ENCODE data around the gene LHFPL2.

LHFPL2 gene

DNA sequence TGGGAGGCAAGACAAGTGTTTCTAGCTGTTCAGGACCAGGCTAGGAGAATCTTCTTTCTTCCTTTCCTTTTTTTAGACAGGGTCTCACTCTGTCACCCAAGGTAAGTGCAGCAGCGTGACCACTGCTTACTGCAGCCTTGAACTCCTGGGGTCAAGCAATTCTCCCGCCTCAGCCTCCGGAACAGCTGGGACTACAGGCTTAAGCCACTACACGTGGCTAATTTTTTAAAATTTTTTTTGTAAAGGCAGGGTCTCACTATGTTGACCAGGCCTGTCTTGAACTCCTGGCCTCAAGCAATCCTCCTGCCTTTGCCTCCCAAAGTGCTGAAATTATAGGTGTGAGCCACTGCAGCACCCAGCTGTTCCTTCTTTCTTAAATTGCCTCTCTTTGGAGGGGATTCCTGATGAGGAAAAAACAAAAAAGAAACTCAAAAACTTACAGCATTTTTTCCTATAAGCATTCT is 53.1 kb downstream of the LHFPL2 start:
- no peak for DNase-seq (ENCODE audit: low read depth, low spot score)

DNA sequence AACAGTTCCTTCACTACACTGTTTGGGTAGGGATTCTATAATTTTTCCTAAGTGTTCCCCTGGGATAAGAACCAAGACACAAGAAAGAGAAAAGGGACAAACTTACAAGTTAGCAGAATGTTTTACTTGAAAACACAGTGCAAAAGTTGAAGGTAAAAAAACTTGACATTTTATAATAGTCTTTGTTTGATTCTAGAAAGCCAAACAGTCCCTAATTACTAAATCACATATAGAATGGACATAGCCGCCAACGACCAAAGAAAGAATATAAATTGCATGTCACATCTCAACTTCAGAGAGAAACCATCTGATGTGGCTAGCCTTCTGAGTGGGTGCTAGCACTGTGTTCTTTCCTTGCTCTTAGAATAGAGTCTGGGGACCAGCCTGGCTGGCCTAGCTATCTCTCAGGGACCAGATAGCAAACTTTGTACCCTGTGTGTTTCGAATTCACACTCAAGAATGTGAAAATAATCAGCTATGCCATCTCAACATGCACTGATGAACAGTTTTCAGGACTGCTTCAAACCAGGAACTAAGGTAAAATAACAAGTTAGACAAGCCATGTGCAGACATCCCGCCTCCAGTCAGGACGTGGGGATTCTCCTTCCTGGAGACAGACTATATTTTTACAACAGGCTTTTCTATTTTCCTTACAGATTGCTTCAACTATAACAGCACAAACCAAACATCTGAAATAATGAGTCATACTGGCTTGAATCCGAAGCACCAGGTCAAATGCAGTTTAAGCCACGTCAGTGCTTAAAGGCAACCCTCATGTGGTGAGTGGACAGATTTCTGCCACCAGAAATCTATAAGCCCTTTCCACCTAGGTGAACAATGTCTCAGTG is 53.7 kb downstream of the LHFPL2 start:
- DNase-seq (ENCODE audit: low read depth, low spot score), result peak; percentile 89

DNA sequence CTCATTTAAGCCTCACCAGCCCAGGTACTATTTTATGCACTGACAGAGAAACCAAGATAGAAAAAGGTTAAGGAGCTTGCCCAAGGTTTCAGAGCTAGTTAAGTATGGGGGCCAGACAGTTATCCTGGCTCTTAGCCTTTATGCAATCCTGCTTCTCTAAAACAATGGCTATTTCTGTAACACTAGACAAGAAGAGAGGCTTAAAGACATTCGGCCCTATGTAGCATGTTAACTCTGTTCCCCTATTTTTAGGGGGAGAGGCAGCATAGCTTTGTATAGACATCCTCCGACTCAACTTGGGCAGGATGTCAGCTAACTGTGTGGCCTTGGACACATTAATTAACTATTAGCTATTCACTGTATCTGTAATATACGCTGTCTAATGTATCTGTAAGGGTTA is 54.6 kb downstream of the LHFPL2 start:
- DNase-seq (ENCODE audit: low read depth, low spot score), result no peak

DNA sequence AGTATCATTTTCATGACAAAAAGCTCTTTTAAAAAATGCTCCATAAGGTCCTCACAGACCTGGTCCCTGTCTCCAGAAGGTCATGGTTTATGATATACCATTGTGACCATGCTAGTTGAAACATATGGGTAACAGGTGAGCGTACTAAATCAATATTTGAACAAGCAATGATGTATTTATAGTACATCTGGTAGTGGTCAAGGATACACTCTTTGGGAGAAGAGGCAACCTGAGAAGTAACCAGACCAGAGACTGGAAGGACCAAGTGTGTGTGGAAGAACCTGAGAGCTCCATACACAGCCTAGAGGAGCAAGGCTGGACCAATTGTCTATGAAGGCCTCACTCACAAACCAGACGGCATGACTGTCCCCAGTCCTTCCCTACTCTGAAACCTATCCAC is 55.1 kb downstream of the LHFPL2 start:
- no peak for DNase-seq (ENCODE audit: low read depth, low spot score)

DNA sequence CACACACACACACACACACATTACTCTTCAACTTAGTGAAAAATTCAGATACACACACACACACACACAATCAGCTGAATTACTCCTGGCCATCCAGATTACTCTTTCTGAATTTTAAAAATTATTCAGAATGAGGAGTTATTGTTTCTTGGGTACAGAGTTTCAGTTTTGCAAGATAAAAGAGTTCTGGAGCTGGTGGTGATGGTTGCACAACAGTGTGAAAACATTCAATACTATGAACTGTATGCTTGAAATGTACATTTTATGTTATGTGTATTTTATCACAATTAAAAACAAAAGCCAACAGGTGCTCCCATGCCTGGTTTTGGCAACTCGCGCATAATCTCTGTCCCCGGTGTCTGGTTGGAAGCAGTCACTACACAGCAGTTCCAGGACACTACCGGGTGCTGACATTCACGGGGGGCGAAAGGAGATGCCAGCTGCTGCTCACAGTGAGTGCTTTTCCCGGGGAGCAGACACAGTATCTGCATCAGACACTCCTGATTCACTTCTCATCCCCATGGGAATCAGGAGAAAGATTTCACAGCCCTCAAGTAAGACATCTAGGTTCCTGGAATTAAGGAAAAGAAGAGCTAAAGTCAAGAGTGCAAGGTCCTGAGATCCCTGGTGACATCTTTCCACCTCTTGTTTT is 55.7 kb downstream of the LHFPL2 start:
- DNase-seq (ENCODE audit: low read depth, low spot score), result no peak

DNA sequence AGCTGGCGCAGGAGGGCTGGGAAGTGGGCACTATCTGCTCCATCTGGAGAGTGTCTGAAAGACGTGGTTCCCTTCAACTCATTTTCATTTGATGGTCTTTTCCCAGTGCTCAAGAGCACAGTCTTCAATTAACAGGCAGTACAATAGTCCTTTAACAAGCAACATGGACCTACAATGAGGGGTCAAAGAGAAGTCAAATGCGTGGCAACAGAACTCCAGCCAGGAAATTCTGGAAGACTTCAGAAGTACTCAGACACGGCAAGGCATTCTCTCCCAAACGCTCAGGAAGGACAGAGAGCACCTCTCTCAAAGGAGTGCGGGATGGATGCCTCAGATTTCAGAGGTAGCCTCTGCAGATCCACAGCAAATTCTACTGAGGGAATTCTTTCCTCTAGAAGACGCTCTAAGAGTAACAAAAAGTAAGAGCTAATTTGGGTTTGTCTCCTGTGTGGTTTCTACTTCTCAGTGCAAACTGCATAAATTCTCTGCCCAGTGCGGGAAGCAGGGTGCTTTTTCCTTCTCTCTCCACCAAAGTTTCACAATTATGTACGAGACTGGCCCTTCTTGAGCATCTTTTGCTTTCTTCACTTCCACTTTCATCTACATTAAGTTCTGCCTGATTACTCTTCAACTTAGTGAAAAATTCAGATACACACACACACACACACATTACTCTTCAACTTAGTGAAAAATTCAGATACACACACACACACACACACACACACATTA is 56.4 kb downstream of the LHFPL2 start:
- DNase-seq (ENCODE audit: low read depth, low spot score), result no peak

DNA sequence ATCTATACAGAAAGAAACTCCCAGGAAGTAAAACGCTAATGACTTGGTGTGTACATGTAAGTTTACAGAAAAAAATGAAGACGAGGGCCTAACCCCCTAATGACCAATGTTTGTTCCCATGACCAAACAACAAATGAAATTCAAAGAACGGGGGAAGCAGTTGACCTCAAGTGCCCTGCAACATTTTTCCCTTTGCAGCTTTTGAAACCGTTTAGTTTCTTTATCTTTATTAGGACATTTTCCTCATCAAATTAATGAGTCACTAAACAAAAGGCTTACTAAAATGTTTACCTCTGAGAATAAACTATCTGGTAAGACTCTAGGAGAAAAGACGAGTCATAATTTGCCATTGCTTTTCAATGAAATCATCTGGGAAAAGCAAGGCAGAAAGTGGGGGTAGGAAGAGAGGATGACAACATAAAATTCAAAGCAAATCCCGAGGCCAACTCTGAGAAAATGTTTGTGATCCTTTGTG is 57.4 kb downstream of the LHFPL2 start:
- DNase-seq (ENCODE audit: low read depth, low spot score), result no peak

DNA sequence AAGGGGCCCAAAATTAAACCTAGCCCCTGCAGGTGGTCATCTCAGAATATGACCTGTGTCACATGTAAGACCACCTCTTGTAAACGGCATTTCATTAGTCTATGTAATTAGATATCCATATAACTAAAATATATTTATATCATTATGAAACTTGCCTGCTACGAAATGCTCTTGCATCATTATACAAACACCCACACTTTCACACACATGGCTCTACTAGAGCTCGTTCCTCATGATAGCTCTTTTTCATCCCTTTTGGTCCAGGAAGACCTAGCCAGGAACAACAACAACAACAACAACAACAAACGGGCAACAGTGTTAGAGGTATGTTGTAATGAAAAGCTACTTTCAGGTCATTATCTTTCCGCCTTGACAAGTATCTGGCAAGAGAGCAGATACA is 58.6 kb downstream of the LHFPL2 start:
- DNase-seq (ENCODE audit: low read depth, low spot score), result no peak

DNA sequence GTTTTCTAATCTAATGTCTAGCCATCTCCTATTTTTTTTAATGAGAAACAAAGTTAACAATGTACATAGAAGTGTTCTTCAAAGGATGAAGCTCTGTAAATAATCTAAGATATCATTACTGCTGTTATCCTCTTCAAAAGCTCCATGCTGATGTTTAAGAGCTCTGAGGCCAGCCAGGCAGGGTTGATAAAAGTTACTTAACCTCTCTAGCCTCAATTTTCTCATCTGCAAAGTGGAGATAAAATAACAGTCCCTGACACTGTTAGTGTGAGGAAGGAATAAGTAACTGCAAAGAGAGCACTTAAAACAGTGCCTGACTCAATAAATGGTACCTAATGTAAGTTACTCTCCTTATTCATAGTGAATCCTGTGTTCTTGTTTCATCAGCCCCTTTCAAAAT is 60.1 kb downstream of the LHFPL2 start:
- no peak for DNase-seq (ENCODE audit: low read depth, low spot score)

DNA sequence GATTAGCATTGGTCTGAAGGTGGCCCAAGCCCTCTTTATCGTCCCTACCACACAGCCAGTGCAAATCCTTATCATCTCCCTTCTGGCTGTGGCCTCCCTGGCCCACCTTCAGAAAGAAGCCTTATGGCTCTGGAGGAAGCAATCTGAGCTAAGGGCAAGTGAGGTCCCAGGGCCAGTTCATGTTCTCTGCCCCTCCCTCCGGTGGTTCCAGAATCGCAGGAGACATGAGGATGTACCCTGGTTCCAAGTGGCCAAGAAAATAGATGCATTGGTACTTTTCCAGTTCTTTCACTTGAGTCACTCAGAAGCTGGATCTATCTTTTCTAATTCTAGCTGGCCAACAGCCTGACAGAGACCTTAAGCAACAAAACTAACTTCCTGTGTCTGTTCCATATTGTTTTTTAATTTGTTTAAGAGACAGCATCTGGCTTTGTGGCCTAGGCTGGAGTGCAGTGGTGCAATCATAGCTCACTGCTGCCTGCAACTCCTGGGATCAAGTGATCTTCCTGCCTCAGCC is 60.7 kb downstream of the LHFPL2 start:
- no peak for DNase-seq (ENCODE audit: low read depth, low spot score)

DNA sequence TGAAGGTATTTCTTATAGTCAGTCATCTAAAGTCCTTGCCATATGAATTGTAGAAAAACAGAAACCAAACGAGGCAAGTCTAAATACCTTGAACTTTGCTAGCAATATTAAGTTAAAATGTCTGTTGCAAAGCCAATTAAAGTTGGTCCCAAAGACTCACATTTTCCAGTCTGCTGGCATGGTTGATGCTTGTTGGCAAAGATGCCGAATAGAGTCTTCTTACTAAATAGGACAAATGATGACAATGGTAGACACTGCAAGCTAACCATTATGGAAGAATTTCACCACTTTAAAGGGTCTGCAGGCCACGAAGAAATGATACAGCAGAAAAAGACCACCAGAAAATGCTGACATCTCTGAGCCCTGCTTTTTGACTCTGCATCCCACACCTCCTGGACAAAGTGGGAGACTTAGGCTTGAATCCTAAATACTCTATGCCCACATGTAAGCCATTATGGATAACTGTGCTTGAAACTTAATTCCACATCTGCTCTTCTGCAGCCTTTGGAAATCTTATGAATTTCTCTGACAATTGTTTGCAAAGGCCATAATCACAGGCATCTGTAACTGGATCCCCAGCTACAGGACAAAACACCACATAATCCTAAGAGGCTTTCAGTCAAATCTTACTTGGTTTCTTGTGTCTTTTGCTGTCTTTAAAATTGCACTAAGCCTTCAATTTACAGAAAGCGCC is 61.3 kb downstream of the LHFPL2 start:
- no peak for DNase-seq (ENCODE audit: low read depth, low spot score)

DNA sequence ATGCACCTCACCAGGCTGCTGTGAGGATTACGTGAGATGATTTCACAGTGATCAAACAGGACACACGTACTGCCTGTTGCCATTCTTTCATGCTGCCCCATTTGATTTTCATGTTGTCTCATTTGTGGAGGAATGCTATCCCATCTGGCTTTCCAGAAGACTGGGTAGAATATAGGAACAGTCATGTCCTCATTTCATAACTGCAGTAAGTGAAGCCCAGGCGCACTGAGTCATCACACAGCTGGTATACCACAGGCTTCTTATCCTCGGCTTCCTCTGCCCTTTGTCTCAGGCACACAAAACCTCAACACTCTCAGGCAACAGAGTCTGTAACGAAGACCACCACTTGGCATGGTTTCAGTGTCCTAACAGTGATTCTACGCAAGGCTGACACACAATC is 62.3 kb downstream of the LHFPL2 start:
- peak; percentile 82 for DNase-seq (ENCODE audit: low read depth, low spot score)

DNA sequence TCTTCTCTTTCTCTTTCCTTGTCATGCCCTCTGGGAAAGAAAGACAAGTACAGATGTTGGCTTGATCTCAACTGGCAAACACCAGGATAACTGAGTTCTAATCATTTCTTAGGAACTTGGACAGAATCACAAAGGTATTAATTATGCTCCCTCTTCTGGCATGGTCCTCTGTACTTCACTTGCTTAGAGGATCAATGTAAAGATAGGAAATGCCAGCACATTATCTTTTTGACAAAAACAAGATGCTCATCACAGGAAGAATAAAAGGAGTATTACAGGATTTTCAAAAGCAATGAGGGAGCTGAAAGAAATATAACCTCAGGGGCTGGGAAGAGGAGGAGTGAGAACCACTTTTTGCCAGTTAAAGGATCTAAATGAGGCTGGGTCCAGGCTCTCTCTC is 70.6 kb downstream of the LHFPL2 start:
- no peak for DNase-seq (ENCODE audit: low read depth, low spot score)

DNA sequence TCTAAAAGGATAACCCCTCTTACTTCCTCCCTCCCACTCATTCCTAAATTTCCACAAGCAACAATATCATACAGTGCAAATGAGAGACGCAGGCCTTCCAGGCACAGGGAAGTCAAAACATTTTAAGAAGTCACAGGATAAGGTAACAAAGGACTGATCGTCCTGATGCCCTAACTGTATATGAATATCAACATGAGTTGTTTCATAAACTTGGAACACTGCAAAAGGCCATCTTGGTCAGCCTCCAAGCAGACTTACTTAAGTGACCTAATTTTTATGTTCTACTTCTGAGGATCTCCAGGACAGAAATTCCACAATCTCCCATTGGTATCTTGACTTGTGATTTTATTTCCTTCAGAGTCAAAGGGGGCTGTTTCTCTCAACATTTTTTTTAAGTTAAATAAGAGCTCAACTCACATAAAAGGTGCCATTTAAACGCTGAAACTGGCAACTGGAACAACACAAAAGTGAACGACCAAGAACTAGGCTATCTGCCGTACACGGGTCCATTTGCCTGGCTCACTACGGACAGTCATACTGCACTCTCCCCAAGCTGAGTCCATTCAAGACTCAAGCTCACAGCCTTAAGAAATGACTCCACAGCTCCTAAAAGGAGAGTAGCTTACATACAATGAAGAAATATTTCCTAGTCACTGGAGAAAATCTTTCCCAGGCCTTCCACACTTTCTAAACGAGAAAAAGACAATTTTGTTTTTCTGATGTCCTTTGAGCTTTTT is 71.3 kb downstream of the LHFPL2 start:
- no peak for DNase-seq (ENCODE audit: low read depth, low spot score)

DNA sequence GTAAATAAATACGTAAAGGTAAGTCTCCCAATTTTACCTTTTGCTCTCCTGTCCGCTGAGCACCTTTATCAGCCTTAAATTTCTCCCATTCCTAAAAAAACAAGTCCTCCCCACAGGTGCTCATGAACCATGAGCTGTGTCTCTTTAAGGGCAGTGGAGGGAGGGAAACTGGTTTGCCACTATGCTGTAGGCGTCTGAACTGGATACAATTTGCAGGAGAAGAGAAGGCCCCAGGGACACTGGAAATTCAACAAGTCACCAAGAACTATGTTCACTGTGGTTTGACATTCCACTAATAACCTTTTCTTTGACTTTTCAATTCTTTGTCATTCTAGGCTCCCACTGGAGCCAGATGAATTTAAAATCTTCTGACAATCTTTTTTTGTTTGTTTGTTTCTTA is 72.2 kb downstream of the LHFPL2 start:
- no peak for DNase-seq (ENCODE audit: low read depth, low spot score)

DNA sequence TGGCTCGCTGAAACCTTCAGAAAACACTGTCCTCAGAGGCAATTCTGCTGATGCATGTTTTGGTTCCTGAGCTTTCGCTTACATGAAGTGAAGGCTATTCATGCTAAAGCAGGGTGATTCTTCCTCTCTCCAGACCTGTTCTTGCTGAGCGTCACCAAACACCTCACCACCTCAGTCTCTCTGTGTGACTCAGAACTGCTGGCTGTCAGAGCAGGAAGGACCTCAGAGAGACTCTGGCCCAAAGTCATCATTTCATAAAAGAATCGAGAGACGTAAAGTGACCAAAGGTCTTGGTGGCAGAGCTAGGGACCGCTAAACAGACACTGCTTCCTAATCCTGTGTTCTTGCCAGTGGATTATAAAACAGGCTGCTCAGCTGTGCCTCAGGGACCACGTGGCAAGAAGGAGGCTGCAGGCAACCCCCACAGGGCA is 73.8 kb downstream of the LHFPL2 start:
- no peak for DNase-seq (ENCODE audit: low read depth, low spot score)

DNA sequence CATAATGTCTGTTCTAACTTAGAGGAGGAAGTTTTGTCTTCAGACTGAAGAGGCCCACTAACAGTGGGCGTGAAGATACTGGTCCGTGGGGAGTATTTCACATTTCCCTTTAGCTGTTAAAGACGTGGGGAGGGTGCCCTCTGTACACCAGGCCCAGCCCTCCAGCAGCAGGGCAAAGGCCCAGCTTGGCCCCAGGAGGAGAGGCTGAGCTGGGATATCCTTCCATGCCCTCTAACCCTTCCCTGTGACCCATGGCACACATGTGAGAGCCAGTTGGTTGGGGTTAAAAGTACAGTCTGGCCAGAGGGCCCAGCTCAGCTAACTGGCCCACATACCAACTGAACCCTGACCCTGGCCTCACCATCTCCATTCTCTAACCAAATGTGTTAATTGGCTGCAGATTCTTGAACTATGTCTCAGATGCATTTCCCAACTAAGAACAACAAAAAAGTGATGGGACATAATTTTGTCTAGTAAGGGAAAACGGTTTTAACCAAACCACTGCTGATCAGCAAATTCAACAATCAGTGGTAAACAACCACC is 74.4 kb downstream of the LHFPL2 start:
- DNase-seq (ENCODE audit: low read depth, low spot score), result no peak

DNA sequence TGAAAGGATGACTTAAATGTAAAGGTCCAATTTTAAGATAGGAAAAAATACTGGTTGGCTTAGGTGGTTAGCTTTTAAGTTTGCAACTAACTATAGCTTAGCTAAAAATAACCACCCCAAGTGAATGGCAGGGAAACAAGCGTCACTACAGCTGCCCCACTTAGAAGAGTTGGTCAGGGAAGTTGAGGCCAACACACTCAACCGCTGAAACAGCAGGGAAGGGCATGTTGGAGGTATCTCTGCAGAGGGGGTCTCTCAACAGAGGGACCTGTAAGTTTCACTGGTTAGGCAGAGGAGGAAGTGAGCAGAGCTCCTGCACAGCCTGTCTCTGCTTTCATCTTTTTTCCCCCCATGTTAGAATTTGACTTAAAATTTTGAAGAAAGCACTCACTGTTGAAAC is 75.3 kb downstream of the LHFPL2 start:
- no peak for DNase-seq (ENCODE audit: low read depth, low spot score)

DNA sequence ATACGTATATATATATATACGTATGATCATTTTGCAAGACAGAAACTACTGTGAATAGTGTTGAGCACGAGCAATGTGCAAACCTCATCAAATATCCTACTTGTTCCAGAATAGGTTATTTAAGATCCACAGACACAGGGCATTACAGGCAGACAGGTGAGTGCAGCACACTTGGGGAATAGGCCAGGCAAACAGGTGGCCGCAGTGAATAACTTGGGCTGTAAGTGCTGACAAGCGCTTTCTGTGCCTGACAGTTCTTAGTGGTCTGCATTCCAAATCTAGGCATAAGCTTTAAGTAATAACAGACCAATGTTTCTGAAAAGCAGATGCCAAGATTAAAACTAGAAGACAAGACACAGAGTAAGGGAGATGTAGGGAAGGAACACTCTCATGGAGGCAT is 77.9 kb downstream of the LHFPL2 start:
- DNase-seq (ENCODE audit: low read depth, low spot score), result no peak

DNA sequence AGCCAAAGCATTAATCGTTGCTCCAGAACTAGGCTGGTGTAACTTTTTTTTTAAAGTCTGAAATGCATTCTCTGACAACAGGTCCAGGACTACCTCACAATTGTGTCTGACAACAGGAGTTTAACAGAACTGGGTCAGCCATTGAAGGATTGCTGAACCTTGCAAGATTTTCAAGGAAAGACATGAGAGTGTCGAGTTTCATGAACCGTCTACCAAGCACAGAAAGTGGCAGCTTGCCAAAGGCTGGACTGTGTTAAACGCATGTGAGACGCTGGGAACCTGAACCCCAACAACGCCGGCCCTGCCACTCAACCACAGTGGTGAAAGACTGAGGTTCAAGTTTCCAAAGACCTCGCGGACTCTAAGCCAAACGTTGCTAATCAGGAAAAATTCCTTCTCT is 79.1 kb downstream of the LHFPL2 start:
- peak; percentile 75 for DNase-seq (ENCODE audit: low read depth, low spot score)

DNA sequence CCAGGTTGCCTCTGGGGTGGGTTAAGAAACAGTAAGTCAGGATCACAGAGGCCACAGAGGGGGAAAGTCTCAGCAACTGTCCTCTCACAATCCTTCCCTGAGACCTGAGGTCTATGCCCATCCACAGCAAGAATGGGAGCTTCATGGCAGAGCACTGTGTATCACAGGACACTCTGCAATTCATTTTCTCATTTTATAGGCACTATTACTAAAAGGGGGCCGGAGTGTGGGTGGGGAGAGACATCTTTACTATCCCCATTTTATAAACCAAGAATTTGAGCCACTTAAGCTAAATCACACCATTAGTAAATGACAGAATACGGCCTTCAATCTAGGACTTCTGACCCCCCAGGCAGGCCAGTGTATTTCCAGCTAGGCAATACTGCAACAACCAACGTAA is 79.9 kb downstream of the LHFPL2 start:
- DNase-seq (ENCODE audit: low read depth, low spot score), result no peak

Data from smooth muscle cell of the brain vasculature (primary cell).